ENCODE data around the gene SNX27. TPM values are rescaled to one million over a fixed set of nuclear protein-coding genes. Genes with fewer than 3 reads are reported as not detected.

The SNX27 gene
- total and polyA plus RNA-seq, 11 donors: 9.6 to 39.4 (median 29.0) TPM

- Histone ChIP-seq H3K36me3 (peaks cover 0 to 30% (median 9%) of the 10 kb centered on the region in 9 donors), H3K4me1 (peaks cover 0 to 7% (median 0%) of the 10 kb centered on the region in 12 donors), H3K9me3 (no peaks in the 10 kb centered on the region), H3K4me3 (no peak overlapping the region), H3K27me3 (no peaks in the 10 kb centered on the region), H3K27ac (no peak overlapping the region)
- DNase-seq (no peak), ATAC-seq (peak in 1 of 4 donors; percentile 19)
- 64 to 86% (median 76%) methylated on average over 1 of the region's 1 CpG for WGBS, 4 donors
- intact Hi-C loops (cut with DNase I): no loop called here
- TF ChIP-seq CTCF (IDR thresholded peaks at IDR 0.05): no peak
- no peak for TF ChIP-seq POLR2A (IDR thresholded peaks at IDR 0.05)
These were observed 29.9 kb upstream of the SNX27 start for GRCh38 chr1:151581921-151582320.

GRCh38 chr1:151583796-151584195 is 28.1 kb upstream of the SNX27 start:
- Histone ChIP-seq H3K4me1 (peaks cover 0 to 7% (median 0%) of the 10 kb centered on the region in 12 donors), H3K4me3 (no peak overlapping the region), H3K27me3 (no peaks in the 10 kb centered on the region), H3K36me3 (peaks cover 0 to 24% (median 9%) of the 10 kb centered on the region in 9 donors), H3K9me3 (no peaks in the 10 kb centered on the region), H3K27ac (no peak overlapping the region)
- TF ChIP-seq CTCF (IDR thresholded peaks at IDR 0.05) (no peak), POLR2A (IDR thresholded peaks at IDR 0.05) (no peak)
- 67 to 83% (median 75%) methylated on average over 2 of the region's 2 CpGs for WGBS, 4 donors
- intact Hi-C loops (cut with DNase I): no loop called here
- DNase-seq (no peak), ATAC-seq (no peak)

- H3K36me3 ChIP-seq: peaks cover 0 to 19% (median 7%) of the 10 kb centered on the region in 9 donors
- peaks cover 0 to 7% (median 0%) of the 10 kb centered on the region in 12 donors for H3K4me1 ChIP-seq
- WGBS, 4 donors: 76 to 81% (median 77%) methylated on average over 6 of the region's 6 CpGs
- H3K9me3 ChIP-seq: no peaks in the 10 kb centered on the region
- ATAC-seq: no peak
- no peaks in the 10 kb centered on the region for H3K27me3 ChIP-seq
- no peak overlapping the region for H3K27ac ChIP-seq
- DNase-seq: no peak
- no peak overlapping the region for H3K4me3 ChIP-seq
- TF ChIP-seq POLR2A (IDR thresholded peaks at IDR 0.05): no peak
- intact Hi-C loops (cut with DNase I): no loop called here
These were observed 27.6 kb upstream of the SNX27 start for GRCh38 chr1:151584278-151584677.

- H3K4me1 ChIP-seq: peaks cover 0 to 7% (median 0%) of the 10 kb centered on the region in 12 donors
- DNase-seq: no peak
- peaks cover 0 to 14% (median 6%) of the 10 kb centered on the region in 9 donors for H3K36me3 ChIP-seq
- no peaks in the 10 kb centered on the region for H3K27me3 ChIP-seq
- peak in 1 of 4 donors; percentile 29 for ATAC-seq
- no peak for TF ChIP-seq POLR2A (IDR thresholded peaks at IDR 0.05)
- TF ChIP-seq CTCF (IDR thresholded peaks at IDR 0.05): no peak
- no peak overlapping the region for H3K4me3 ChIP-seq
- 60 to 87% (median 63%) methylated on average over 7 of the region's 7 CpGs for WGBS, 4 donors
- intact Hi-C loops (cut with DNase I): no loop called here
- H3K9me3 ChIP-seq: no peaks in the 10 kb centered on the region
- H3K27ac ChIP-seq: peak overlapping the region in 2 of 12 donors; percentile 34 to 37
These were observed 27.1 kb upstream of the SNX27 start for GRCh38 chr1:151584780-151585179.

- H3K27ac ChIP-seq: peak overlapping the region in 3 of 12 donors; percentile 24 to 37 (median 34)
These were observed 26.2 kb upstream of the SNX27 start for GRCh38 chr1:151585622-151586021.

More at GRCh38 chr1:151585622-151586021, 26.2 kb upstream of the SNX27 start:
- H3K9me3 ChIP-seq: peaks cover 0 to 3% (median 0%) of the 10 kb centered on the region in 12 donors
- no peak for DNase-seq
- peak; percentile 42 to 89 (median 68) for ATAC-seq
- no peak for TF ChIP-seq CTCF (IDR thresholded peaks at IDR 0.05)
- H3K4me3 ChIP-seq: no peak overlapping the region
- peaks cover 0 to 13% (median 6%) of the 10 kb centered on the region in 9 donors for H3K36me3 ChIP-seq
- no peaks in the 10 kb centered on the region for H3K27me3 ChIP-seq
- intact Hi-C loops (cut with DNase I): no loop called here
- WGBS, 4 donors: 0 to 54% (median 34%) methylated on average over 1 of the region's 1 CpG
- peaks cover 0 to 7% (median 0%) of the 10 kb centered on the region in 12 donors for H3K4me1 ChIP-seq

All from heart left ventricle (tissue), 16 donors.